Mucosa of rectum (tissue), 2 donors: ENCODE measurements around the gene SCYGR6.
"Not testable (repeated sequence)": the region's sequence is repeated elsewhere in the genome, so short reads cannot be mapped to it uniquely, and the experiment has no call there.

Experiments used
- H3K27ac ChIP-seq, 2 donors: one replicate each; pipeline ENCODE4 v1.7.0; 2013; ENCODE audit warnings: inconsistent platforms in 2 of 2, low read depth in 2 of 2, low read length in 2 of 2
- H3K27me3 ChIP-seq, 2 donors: one replicate each; pipeline ENCODE4 v1.7.0; 2013; ENCODE audit warnings: low read length in 2 of 2; ENCODE audit not compliant: control insufficient read depth in 2 of 2, insufficient read depth in 2 of 2
- H3K36me3 ChIP-seq, 2 donors: one replicate each; pipeline ENCODE4 v1.7.0; 2013; ENCODE audit warnings: low read length in 2 of 2; ENCODE audit not compliant: control insufficient read depth in 2 of 2, insufficient read depth in 2 of 2
- H3K4me1 ChIP-seq, 2 donors: one replicate each; pipeline ENCODE4 v1.7.0; 2013; ENCODE audit warnings: low read length in 2 of 2, mild to moderate bottlenecking in 1 of 2; ENCODE audit not compliant: control insufficient read depth in 2 of 2, insufficient read depth in 2 of 2
- H3K4me3 ChIP-seq, 2 donors: one replicate each; pipeline ENCODE4 v1.7.0; 2013; ENCODE audit warnings: low read length in 2 of 2
- H3K9ac ChIP-seq, 2 donors: one replicate each; pipeline ENCODE4 v1.7.0; 2013; ENCODE audit warnings: low read length in 2 of 2, low read depth in 1 of 2, mild to moderate bottlenecking in 1 of 2
- H3K9me3 ChIP-seq, 2 donors: one replicate each; pipeline ENCODE4 v1.7.0; 2013; ENCODE audit warnings: low read length in 2 of 2; ENCODE audit not compliant: control insufficient read depth in 2 of 2
- donor health status: healthy.
- donor health status: Normal muscosa, but diverticular disease.

Gene SCYGR6

DNA sequence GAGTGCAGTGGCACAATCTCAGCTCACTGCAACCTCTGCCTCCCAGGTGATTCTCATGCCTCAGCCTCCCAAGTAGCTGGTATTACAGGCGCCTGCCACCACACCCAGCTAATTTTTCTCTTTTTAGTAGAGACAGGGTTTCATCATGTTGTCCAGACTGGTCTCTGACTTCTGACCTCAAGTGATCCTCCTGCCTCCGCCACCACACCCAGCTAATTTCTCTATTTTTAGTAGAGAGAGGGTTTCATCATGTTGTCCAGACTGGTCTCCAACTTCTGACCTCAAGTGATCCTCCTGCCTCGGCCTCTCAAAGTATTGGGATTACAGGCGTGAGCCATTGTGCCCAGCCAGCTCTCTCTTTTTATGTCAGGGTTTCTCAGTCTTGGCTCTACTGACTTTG, 31.7 kb upstream of the SCYGR6 start:
- not testable (repeated sequence) for H3K36me3 ChIP-seq, H3K9me3 ChIP-seq, H3K27ac ChIP-seq, H3K4me3 ChIP-seq, H3K4me1 ChIP-seq, H3K27me3 ChIP-seq, H3K9ac ChIP-seq

DNA sequence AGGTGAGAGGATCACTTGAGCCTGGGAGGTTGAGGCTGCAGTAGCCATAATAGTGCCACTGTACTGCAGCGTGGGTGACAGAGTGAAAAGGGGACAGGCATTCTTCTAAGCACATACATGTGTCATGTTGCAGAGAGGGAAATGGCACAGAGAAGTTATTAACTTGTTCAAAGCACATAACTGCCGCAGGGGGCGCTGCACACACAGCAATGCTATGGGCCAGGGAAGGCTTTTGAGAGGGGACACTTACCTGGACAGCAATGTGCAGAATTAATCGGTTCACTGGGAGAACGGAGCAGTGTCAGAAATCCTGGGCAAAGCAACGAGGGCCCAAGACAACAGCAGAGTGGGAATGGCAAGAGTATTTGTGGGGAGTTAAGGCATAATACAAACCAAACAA, 23.5 kb upstream of the SCYGR6 start:
- no peak overlapping the region for H3K9ac ChIP-seq
- H3K4me1 ChIP-seq = no peaks in the 10 kb centered on the region
- no peaks in the 10 kb centered on the region for H3K9me3 ChIP-seq
- H3K4me3 ChIP-seq = no peak overlapping the region
- H3K36me3 ChIP-seq = no peaks in the 10 kb centered on the region
- no peak overlapping the region for H3K27ac ChIP-seq
- no peaks in the 10 kb centered on the region for H3K27me3 ChIP-seq

DNA sequence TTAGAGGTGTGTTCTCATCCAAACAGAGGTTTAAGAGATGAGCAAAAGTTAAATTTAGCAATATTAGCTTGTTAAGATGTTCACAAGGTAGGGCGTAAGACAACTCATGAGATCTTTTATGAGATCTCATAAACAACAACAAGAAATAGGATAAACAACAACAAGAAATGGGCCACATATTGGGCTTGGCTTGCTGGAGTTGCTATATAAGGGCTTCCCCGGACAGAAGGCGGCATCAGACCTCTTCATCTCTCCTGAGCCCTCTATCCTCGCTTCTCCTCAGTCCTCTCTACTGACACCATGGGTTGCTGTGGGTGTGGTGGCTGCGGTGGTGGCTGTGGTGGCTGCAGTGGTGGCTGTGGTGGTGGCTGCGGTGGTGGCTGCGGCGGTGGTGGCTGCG, 21.0 kb upstream of the SCYGR6 start, which contains the start of gene SCYGR8:
Gene SCYGR8 (plus strand): TSS at position 301 of the 400 bp plus-strand sequence. CDS start 0 bp downstream, at position 301.
- H3K27ac ChIP-seq = no peak within 1 kb of the TSS
- H3K4me1 ChIP-seq = no peaks in the 10 kb centered on the region
- H3K9me3 ChIP-seq = no peaks in the 10 kb centered on the region
- no peaks in the 10 kb centered on the region for H3K36me3 ChIP-seq
- H3K9ac ChIP-seq = no peak within 1 kb of the TSS
- H3K27me3 ChIP-seq = no peaks in the 10 kb centered on the region
- no peak within 1 kb of the TSS for H3K4me3 ChIP-seq

DNA sequence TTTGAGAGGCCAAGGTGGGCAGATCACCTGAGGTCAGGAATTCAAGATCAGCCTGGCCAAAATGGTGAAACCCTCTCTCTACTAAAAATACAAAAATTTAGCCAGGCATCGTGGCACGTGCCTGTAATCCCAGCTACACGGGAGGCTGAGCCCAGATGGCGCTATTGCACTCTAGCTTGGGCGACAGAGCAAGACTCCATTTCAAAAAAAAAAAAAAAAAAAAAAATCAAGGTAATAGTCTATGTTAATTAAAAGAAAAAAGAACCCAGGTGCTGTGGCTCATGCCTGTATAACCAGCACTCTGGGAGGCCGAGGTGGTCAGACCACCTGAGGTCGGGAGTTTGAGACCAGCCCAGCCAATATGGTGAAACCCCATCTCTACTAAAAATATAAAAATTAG, 16.1 kb upstream of the SCYGR6 start:
- not testable (repeated sequence) for H3K9me3 ChIP-seq, H3K27me3 ChIP-seq, H3K36me3 ChIP-seq, H3K9ac ChIP-seq, H3K27ac ChIP-seq, H3K4me1 ChIP-seq, H3K4me3 ChIP-seq

DNA sequence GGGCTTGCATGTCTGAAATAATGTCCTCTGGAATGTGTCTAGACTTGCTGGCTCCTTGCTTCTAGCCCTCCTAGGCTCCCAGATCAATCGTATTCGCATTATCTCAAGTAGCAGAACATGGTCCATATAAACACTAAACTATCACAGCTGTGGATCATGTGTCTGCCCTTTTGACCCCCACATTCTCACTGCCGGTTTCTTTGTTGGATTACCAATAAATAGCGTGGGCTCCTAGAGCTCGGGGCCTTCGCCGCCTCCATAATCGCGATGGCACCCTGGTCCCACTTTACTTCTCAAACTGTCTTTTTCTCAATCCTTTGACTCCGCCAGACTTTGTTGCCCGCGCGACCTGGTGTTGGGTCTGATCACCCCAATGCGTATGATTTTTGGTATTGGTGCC, 14.8 kb upstream of the SCYGR6 start:
- Histone ChIP-seq H3K27ac (no peak overlapping the region), H3K4me1 (no peaks in the 10 kb centered on the region), H3K27me3 (no peaks in the 10 kb centered on the region), H3K9me3 (no peaks in the 10 kb centered on the region), H3K4me3 (no peak overlapping the region), H3K9ac (no peak overlapping the region), H3K36me3 (no peaks in the 10 kb centered on the region)

DNA sequence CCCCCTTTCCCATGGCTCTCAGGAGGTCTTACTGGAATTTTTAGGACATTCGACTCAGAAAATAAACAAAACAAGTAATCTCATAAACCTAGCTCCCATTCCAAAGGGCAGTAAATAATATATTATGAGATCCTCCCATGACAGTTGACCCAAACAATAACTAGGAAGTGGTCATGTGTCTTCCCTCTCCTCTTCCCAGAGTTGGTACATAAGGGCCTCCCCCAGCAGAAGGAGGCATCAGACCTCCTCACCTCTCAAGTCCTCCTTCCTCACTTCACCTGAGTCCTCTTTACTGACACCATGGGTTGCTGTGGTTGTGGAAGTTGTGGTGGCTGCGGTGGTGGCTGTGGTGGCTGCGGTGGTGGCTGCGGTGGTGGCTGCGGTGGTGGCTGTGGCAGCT, 3.5 kb upstream of the SCYGR6 start, which contains the start of gene SCYGR7:
Gene SCYGR7 (plus strand): TSS at position 301 of the 400 bp plus-strand sequence. CDS start 0 bp downstream, at position 301.
- no peaks in the 10 kb centered on the region for H3K36me3 ChIP-seq
- no peak within 1 kb of the TSS for H3K9ac ChIP-seq
- peaks cover 0 to 3% of the 10 kb centered on the region in 2 donors for H3K4me1 ChIP-seq
- H3K4me3 ChIP-seq = no peak within 1 kb of the TSS
- no peak within 1 kb of the TSS for H3K27ac ChIP-seq
- no peaks in the 10 kb centered on the region for H3K9me3 ChIP-seq
- H3K27me3 ChIP-seq = no peaks in the 10 kb centered on the region

DNA sequence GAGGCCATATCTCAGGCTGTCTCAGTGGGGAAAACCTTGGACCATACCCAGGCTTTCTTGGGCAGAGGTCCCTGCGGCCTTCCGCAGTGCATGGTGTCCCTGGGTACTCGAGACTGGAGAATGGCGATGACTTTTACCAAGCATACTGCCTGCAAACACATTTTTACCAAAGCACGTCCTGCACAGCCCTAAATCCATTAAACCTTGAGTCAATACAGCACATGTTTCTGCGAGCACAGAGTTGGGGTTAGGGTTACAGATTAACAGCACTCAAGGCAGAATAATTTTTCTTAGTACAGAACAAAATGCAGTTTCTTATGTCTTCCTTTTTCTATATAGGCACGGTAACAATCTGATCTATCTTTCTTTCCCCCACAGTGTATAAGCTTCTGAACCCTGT, 1.7 kb downstream of the SCYGR6 start:
- H3K36me3 ChIP-seq, H3K9ac ChIP-seq, H3K4me3 ChIP-seq, H3K27me3 ChIP-seq, H3K27ac ChIP-seq, H3K9me3 ChIP-seq, H3K4me1 ChIP-seq: not testable (repeated sequence)

DNA sequence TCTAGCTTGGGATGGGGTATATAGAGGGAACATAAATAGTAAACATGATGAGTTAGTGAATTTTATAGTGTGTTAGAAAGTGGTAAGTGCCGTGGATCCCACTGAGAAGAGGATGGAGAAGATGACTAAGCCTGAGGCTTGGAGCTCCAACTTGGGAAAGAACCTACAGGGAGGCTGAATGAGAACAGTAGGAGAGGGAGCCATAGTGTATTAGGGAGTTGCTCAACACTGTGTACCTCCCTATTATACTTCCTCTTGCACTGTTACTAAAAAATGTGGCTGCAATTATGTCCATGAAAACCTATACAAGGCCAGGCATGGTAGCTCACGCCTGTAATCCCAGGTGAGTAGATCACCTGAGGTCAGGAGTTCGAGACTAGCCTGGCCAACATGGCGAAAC, 3.9 kb downstream of the SCYGR6 start:
- H3K27me3 ChIP-seq = no peaks in the 10 kb centered on the region
- no peak overlapping the region for H3K27ac ChIP-seq
- no peaks in the 10 kb centered on the region for H3K36me3 ChIP-seq
- no peak overlapping the region for H3K9ac ChIP-seq
- H3K4me1 ChIP-seq = peaks cover 0 to 8% of the 10 kb centered on the region in 2 donors
- H3K4me3 ChIP-seq = no peak overlapping the region
- no peaks in the 10 kb centered on the region for H3K9me3 ChIP-seq

DNA sequence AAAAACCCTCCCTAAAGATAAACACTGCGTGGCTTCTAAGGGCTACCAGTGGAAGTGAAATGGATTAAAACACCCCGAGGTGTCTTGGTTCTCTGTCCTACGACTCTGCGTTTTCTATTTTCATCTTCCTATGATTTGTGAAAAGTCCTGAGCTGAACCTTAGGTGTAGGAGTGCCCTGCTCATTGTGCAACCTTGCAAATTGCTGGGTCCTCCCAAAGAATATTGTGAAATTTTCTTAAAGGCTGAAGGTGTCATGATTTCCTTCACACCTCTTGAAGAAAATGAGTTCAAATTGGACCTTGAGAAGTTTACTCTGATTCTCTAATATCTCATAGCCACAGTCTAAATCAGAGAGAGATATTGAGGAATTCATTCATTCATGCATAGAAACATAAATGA, 4.9 kb downstream of the SCYGR6 start:
- Histone ChIP-seq H3K9ac (no peak overlapping the region), H3K4me3 (no peak overlapping the region), H3K27ac (no peak overlapping the region), H3K9me3 (no peaks in the 10 kb centered on the region), H3K4me1 (peaks cover 0 to 8% of the 10 kb centered on the region in 2 donors), H3K27me3 (no peaks in the 10 kb centered on the region), H3K36me3 (no peaks in the 10 kb centered on the region)

DNA sequence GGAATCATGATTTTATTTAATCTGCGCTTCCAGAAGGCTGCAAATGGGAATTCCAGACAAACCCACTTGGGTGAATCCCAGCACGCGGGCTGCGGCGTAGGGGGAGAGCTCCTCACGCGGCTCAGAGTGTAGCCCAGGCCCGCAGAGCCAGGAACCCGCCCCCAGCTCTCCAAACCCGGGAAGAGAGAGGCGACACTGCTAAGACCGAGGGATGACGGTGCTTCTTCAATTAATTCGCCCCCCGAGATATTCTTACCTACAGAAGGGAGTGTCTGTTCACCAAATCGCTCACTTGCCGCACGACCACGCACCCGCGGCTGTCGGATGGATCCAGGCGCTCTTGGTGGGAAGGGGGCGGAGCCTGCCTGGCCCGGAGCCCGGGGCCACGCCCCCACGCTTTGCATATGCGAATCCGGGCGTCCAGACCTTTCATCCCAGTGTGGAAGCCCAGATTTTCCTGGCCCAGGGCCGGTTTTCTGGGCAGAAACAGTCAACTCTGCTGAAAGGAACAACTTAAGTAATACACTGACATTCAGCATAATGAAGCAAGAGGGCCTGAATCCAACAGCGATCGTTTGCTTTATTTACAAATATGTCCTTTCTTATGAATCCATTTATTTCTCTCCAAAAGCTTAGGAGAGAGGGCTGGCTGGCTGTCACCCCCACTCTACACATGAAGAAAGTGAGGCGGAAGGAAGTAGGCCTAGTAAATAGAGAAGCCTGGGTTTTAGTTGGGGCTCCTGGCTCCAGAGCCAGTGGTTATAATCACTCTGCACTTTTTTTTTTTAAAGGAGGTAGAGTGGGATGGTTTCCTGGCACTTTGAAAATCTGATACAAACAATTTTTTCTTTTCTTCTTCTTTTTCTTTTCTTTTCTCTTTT, 6.6 kb downstream of the SCYGR6 start, which contains the start of gene SLC19A3:
Gene SLC19A3 (minus strand): TSS at position 342 of the 881 bp plus-strand sequence. CDS start 15,710 bp downstream, outside the sequence.
- H3K27me3 ChIP-seq = no peaks in the 10 kb centered on the region
- H3K9ac ChIP-seq = peak within 1 kb of the TSS; percentile 44 to 51
- H3K36me3 ChIP-seq = no peaks in the 10 kb centered on the region
- H3K4me3 ChIP-seq = peak within 1 kb of the TSS; percentile 69 to 85
- peak within 1 kb of the TSS; percentile 45 to 56 for H3K27ac ChIP-seq
- H3K4me1 ChIP-seq = peaks cover 0 to 5% of the 10 kb centered on the region in 2 donors
- H3K9me3 ChIP-seq = no peaks in the 10 kb centered on the region
